Measurements from ENCODE around the gene SNX8. TPM values are rescaled to one million over a fixed set of nuclear protein-coding genes. Genes with fewer than 3 reads are reported as not detected.
A peak's percentile ranks its signal among the peaks of the same experiment; 100 is the strongest.

The SNX8 gene
- total and polyA plus RNA-seq, 9 of the 15 experiments (the other 6 are each of a cell fraction or from before 2014, with no cell fraction given): 2.7 to 51.6 (median 16.9) TPM

- TF ChIP-seq, protein P1, sequence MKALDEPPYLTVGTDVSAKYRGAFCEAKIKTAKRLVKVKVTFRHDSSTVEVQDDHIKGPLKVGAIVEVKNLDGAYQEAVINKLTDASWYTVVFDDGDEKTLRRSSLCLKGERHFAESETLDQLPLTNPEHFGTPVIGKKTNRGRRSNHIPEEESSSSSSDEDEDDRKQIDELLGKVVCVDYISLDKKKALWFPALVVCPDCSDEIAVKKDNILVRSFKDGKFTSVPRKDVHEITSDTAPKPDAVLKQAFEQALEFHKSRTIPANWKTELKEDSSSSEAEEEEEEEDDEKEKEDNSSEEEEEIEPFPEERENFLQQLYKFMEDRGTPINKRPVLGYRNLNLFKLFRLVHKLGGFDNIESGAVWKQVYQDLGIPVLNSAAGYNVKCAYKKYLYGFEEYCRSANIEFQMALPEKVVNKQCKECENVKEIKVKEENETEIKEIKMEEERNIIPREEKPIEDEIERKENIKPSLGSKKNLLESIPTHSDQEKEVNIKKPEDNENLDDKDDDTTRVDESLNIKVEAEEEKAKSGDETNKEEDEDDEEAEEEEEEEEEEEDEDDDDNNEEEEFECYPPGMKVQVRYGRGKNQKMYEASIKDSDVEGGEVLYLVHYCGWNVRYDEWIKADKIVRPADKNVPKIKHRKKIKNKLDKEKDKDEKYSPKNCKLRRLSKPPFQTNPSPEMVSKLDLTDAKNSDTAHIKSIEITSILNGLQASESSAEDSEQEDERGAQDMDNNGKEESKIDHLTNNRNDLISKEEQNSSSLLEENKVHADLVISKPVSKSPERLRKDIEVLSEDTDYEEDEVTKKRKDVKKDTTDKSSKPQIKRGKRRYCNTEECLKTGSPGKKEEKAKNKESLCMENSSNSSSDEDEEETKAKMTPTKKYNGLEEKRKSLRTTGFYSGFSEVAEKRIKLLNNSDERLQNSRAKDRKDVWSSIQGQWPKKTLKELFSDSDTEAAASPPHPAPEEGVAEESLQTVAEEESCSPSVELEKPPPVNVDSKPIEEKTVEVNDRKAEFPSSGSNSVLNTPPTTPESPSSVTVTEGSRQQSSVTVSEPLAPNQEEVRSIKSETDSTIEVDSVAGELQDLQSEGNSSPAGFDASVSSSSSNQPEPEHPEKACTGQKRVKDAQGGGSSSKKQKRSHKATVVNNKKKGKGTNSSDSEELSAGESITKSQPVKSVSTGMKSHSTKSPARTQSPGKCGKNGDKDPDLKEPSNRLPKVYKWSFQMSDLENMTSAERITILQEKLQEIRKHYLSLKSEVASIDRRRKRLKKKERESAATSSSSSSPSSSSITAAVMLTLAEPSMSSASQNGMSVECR (CRISPR knock-in tag; IDR thresholded peaks at IDR 0.05): peak; percentile 93
- TF ChIP-seq NR4A1 (CRISPR knock-in tag; IDR thresholded peaks at IDR 0.05) (no peak), NR4A1 (tag; IDR thresholded peaks at IDR 0.05) (no peak), TSC22D4 (tag; IDR thresholded peaks at IDR 0.05) (no peak), RFX5 (IDR thresholded peaks at IDR 0.05; ENCODE audit: low read depth, low read length) (no peak), ZFPM2 (CRISPR knock-in tag; IDR thresholded peaks at IDR 0.05) (no peak), ZNF766 (CRISPR knock-in tag; conservative IDR thresholded peaks at IDR 0.05) (0 out of 2 replicates have a peak, but pooled peaks have one; percentile 46), YBX1 (IDR thresholded peaks at IDR 0.05) (no peak), ATF1 (CRISPR knock-in tag; IDR thresholded peaks at IDR 0.05) (0 out of 2 replicates have a peak, but pooled peaks have one; percentile 29), ATF1 (tag; IDR thresholded peaks at IDR 0.05) (peak; percentile 60), SNRNP70 (optimal IDR thresholded peaks at IDR 0.05; ENCODE audit: low read depth, low read length) (no peak), ZNF197 (CRISPR knock-in tag; IDR thresholded peaks at IDR 0.05; ENCODE audit: low read depth) (no peak), PHB (CRISPR knock-in tag; IDR thresholded peaks at IDR 0.05) (no peak), TFE3 (CRISPR knock-in tag; IDR thresholded peaks at IDR 0.05) (no peak), GATAD2B (IDR thresholded peaks at IDR 0.05; ENCODE audit: borderline replicate concordance) (no peak), ZNF445 (CRISPR knock-in tag; IDR thresholded peaks at IDR 0.05; ENCODE audit: low read depth) (no peak), MECOM (CRISPR knock-in tag; IDR thresholded peaks at IDR 0.05) (no peak), FOS (IDR thresholded peaks at IDR 0.05; ENCODE audit: extremely low read depth, insufficient read length) (no peak), PURB (CRISPR knock-in tag; IDR thresholded peaks at IDR 0.05; ENCODE audit: low read depth) (no peak), ZNF224 (CRISPR knock-in tag; IDR thresholded peaks at IDR 0.05) (no peak)
- TF ChIP-seq, protein P2, sequence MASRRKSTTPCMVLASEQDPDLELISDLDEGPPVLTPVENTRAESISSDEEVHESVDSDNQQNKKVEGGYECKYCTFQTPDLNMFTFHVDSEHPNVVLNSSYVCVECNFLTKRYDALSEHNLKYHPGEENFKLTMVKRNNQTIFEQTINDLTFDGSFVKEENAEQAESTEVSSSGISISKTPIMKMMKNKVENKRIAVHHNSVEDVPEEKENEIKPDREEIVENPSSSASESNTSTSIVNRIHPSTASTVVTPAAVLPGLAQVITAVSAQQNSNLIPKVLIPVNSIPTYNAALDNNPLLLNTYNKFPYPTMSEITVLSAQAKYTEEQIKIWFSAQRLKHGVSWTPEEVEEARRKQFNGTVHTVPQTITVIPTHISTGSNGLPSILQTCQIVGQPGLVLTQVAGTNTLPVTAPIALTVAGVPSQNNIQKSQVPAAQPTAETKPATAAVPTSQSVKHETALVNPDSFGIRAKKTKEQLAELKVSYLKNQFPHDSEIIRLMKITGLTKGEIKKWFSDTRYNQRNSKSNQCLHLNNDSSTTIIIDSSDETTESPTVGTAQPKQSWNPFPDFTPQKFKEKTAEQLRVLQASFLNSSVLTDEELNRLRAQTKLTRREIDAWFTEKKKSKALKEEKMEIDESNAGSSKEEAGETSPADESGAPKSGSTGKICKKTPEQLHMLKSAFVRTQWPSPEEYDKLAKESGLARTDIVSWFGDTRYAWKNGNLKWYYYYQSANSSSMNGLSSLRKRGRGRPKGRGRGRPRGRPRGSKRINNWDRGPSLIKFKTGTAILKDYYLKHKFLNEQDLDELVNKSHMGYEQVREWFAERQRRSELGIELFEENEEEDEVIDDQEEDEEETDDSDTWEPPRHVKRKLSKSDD (conservative IDR thresholded peaks at IDR 0.05; ENCODE audit: low read length): no peak
Measured at GRCh38 chr7:2241580-2242540, 72.4 kb downstream of the SNX8 start, which contains the start of the genes MRM2 and NUDT1 (continued).

All from K562 (cell line).